ENCODE results near the gene TNS1. TPM values are rescaled to one million over a fixed set of nuclear protein-coding genes. Genes with fewer than 3 reads are reported as not detected.

TNS1 gene
- total RNA-seq, 1 donor from 2014 or later: 505 TPM

DNA sequence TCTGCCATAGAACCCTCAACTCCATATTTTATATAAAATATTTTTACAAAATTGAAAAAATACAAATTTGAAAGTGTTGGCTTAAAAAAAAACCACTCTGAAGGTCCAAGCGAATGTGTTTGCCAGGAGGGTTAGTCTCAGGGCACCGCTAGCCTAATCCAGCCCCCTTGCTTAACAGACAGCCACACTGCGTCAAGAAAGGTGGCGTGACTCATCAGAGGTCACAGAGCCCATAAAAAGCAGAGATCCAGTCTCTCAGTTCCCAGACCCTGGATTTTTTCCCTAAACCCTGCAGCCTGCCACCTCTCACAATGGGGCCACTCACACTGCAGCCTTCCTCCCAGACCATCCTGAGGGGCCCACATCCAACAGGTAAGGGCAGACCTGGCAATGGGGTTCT is 3.9 kb upstream of the TNS1 start:
- Histone ChIP-seq H3K4me3 (no peak overlapping the region), H3K27me3 (ENCODE audit: low read depth) (peaks cover 22% of the 10 kb centered on the region), H3K27ac (no peak overlapping the region), H3K9me3 (no peaks in the 10 kb centered on the region), H3K4me1 (peaks cover 32% of the 10 kb centered on the region), H3K36me3 (no peaks in the 10 kb centered on the region)
- intact Hi-C loops (cut with DNase I): no loop called here
- DNase-seq: no peak
- ATAC-seq: no peak
- TF ChIP-seq, protein P1, sequence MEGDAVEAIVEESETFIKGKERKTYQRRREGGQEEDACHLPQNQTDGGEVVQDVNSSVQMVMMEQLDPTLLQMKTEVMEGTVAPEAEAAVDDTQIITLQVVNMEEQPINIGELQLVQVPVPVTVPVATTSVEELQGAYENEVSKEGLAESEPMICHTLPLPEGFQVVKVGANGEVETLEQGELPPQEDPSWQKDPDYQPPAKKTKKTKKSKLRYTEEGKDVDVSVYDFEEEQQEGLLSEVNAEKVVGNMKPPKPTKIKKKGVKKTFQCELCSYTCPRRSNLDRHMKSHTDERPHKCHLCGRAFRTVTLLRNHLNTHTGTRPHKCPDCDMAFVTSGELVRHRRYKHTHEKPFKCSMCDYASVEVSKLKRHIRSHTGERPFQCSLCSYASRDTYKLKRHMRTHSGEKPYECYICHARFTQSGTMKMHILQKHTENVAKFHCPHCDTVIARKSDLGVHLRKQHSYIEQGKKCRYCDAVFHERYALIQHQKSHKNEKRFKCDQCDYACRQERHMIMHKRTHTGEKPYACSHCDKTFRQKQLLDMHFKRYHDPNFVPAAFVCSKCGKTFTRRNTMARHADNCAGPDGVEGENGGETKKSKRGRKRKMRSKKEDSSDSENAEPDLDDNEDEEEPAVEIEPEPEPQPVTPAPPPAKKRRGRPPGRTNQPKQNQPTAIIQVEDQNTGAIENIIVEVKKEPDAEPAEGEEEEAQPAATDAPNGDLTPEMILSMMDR (IDR thresholded peaks at IDR 0.05): no peak

DNA sequence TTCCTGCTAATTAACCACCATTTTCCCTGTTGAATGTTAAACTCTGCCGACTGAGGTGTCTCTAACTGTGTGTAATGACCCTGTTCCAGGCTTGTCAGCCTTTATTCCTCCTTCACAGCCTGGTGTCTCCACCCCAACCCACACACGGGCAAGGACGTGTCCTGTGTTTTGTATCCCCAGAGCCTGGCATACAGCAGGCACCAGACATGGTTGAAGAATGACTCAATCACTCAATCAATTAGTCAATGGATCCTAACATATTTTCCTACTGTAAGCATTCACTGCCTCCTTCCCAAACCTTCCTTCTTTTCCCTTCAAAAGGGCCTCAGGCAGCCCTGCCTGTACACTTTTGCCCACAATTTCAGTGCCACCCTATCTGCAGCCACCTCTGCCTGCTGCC is 2.7 kb upstream of the TNS1 start:
- Histone ChIP-seq H3K36me3 (no peaks in the 10 kb centered on the region), H3K9me3 (no peaks in the 10 kb centered on the region), H3K4me3 (no peak overlapping the region), H3K27me3 (ENCODE audit: low read depth) (peaks cover 11% of the 10 kb centered on the region), H3K27ac (no peak overlapping the region), H3K4me1 (peaks cover 25% of the 10 kb centered on the region)
- ATAC-seq: no peak
- intact Hi-C loops (cut with DNase I): no loop called here
- DNase-seq: no peak
- TF ChIP-seq, protein P1 (IDR thresholded peaks at IDR 0.05): no peak

DNA sequence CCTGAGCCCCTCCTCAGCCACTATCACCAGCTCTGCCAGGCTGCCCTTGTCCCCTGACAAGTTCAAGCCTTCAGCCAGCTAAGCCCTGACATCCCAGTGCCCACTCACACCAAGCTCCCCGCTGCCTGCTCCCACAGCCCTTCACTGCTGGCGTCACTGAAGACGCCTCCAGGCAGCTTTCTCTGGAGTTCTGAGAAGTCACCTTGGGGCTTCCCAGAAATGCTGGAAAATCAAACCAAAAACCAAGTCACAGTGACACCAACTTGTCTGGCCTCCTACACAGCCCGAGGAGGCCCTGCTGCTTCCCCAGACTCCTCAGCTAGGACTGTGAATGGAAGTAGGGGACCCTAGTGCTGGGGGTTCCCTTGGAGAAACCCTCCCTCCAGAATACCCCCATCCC is 2.2 kb upstream of the TNS1 start:
- Histone ChIP-seq H3K4me3 (no peak overlapping the region), H3K36me3 (no peaks in the 10 kb centered on the region), H3K4me1 (peaks cover 25% of the 10 kb centered on the region), H3K27ac (no peak overlapping the region), H3K9me3 (no peaks in the 10 kb centered on the region), H3K27me3 (ENCODE audit: low read depth) (peaks cover 6% of the 10 kb centered on the region)
- no peak for ATAC-seq
- intact Hi-C loops (cut with DNase I): no loop called here
- DNase-seq: no peak
- TF ChIP-seq, protein P1 (IDR thresholded peaks at IDR 0.05): no peak

DNA sequence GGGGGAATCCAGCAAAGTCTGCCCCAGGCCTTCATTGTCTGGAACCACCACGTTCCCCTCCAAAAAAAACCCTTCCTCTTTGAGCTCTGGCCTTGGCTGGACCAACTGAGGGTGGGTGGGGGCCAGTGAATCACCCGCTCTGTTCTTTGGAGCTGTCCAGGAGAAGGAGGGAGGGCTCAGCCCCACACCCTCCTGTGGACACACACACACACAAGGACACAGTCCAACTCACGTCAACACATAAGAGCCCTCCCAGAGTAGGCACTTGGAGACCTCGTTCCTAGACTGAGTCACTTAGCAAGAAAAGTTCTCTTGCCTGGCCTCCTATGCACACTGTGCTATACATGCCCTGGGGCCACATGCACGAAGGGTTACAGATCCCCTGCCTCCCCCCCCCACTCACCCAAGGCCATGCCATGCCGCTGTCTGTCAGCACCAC is 1.2 kb upstream of the TNS1 start:
- no peak overlapping the region for H3K27ac ChIP-seq
- no peak for DNase-seq
- H3K4me1 ChIP-seq: peaks cover 26% of the 10 kb centered on the region
- H3K9me3 ChIP-seq: no peaks in the 10 kb centered on the region
- peak; percentile 78 to 84 for ATAC-seq
- no peaks in the 10 kb centered on the region for H3K36me3 ChIP-seq
- TF ChIP-seq, protein P1 (IDR thresholded peaks at IDR 0.05): no peak
- H3K4me3 ChIP-seq: no peak overlapping the region
- H3K27me3 ChIP-seq (ENCODE audit: low read depth): no peaks in the 10 kb centered on the region
- intact Hi-C loops (cut with DNase I): no loop called here

DNA sequence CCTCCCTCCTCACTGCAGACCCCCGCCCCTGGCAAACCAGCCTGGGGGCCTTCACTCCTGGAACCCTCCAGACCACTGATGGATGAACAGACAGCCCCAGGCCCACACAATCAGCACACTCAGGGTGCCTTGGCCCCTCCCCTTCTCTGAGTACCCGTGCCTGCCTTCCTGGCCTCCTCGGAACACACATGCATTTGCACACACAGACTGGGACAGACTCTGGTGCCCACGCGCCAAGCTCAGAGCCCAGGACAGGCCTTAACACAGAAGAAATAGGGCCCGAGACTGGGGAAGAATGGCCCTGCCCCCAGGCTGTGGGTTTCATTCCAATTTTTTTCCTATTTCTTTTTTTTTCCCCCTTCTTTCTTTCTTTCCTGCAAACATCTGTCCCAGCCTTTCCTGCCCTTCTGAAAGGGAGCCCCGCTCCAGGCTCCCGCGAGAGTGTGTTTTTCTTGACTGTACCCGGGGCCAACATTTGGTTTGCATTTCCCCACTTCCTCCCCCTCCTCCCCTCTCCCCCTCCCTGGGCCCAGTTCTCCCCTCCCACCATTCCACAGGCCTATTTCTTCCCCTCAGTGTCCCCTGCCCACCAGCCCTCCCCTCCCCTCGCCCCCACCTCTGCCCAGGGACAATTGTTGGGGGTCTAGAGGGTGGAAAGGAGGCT is 618 bp upstream of the TNS1 start:
- H3K4me3 ChIP-seq: peak overlapping the region; percentile 2
- DNase-seq (no peak), ATAC-seq (peak in 1 of 2 donors; percentile 8)
- TF ChIP-seq, protein P1 (IDR thresholded peaks at IDR 0.05): no peak
- intact Hi-C loops (cut with DNase I): no loop called here
- no peaks in the 10 kb centered on the region for H3K27me3 ChIP-seq (ENCODE audit: low read depth)
- H3K4me1 ChIP-seq: peaks cover 26% of the 10 kb centered on the region
- H3K36me3 ChIP-seq: no peaks in the 10 kb centered on the region
- no peak overlapping the region for H3K27ac ChIP-seq
- no peaks in the 10 kb centered on the region for H3K9me3 ChIP-seq
